ENCODE data around the gene TAS2R46. TPM values are rescaled to one million over a fixed set of nuclear protein-coding genes. Genes with fewer than 3 reads are reported as not detected.

Gene TAS2R46
- total RNA-seq, 4 donors from 2014 or later: 0.67 to 5.8 (median 0.89) TPM; not detected in 1

GRCh38 chr12:11022520-11022919, 39.6 kb downstream of the TAS2R46 start, which contains the start of gene TAS2R19:
Gene TAS2R19, minus strand, starts transcription at chr12:11022620. Its CDS starts 49 bp downstream, at chr12:11022571.
- H3K27ac ChIP-seq: no peak within 1 kb of the TSS
- H3K9me3 ChIP-seq: no peaks in the 10 kb centered on the region
- TF ChIP-seq EP300 (IDR thresholded peaks at IDR 0.05) (no peak), POLR2AphosphoS5 (IDR thresholded peaks at IDR 0.05) (no peak), POLR2A (IDR thresholded peaks at IDR 0.05) (no peak)
- TF ChIP-seq, protein P1, sequence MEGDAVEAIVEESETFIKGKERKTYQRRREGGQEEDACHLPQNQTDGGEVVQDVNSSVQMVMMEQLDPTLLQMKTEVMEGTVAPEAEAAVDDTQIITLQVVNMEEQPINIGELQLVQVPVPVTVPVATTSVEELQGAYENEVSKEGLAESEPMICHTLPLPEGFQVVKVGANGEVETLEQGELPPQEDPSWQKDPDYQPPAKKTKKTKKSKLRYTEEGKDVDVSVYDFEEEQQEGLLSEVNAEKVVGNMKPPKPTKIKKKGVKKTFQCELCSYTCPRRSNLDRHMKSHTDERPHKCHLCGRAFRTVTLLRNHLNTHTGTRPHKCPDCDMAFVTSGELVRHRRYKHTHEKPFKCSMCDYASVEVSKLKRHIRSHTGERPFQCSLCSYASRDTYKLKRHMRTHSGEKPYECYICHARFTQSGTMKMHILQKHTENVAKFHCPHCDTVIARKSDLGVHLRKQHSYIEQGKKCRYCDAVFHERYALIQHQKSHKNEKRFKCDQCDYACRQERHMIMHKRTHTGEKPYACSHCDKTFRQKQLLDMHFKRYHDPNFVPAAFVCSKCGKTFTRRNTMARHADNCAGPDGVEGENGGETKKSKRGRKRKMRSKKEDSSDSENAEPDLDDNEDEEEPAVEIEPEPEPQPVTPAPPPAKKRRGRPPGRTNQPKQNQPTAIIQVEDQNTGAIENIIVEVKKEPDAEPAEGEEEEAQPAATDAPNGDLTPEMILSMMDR (IDR thresholded peaks at IDR 0.05): no peak
- WGBS, 2 donors (ENCODE audit: low coverage in 1 of 2): 92 to 100% methylated on average over 1 of the region's 1 CpG
- no peaks in the 10 kb centered on the region for H3K27me3 ChIP-seq
- H3K4me1 ChIP-seq: peaks cover 0 to 7% (median 0%) of the 10 kb centered on the region in 3 donors
- no peak within 1 kb of the TSS for H3K4me3 ChIP-seq
- H3K36me3 ChIP-seq: peaks cover 0 to 12% of the 10 kb centered on the region in 2 donors
- ATAC-seq: no peak

- H3K4me3 ChIP-seq: no peak overlapping the region
- ATAC-seq: no peak
- H3K9me3 ChIP-seq: no peaks in the 10 kb centered on the region
- peaks cover 0 to 5% of the 10 kb centered on the region in 2 donors for H3K36me3 ChIP-seq
- TF ChIP-seq EP300 (IDR thresholded peaks at IDR 0.05) (no peak), POLR2A (IDR thresholded peaks at IDR 0.05) (no peak), POLR2AphosphoS5 (IDR thresholded peaks at IDR 0.05) (no peak)
- TF ChIP-seq, protein P1 (IDR thresholded peaks at IDR 0.05): no peak
- H3K4me1 ChIP-seq: no peaks in the 10 kb centered on the region
- WGBS, 2 donors (ENCODE audit: low coverage in 1 of 2): 22 to 88% methylated on average over 1 of the region's 1 CpG
- no peak overlapping the region for H3K27ac ChIP-seq
- H3K27me3 ChIP-seq: no peaks in the 10 kb centered on the region
These were observed 45.2 kb downstream of the TAS2R46 start for GRCh38 chr12:11016937-11017336.

GRCh38 chr12:11015775-11016430, 46.2 kb downstream of the TAS2R46 start:
- H3K4me1 ChIP-seq: no peaks in the 10 kb centered on the region
- ATAC-seq: no peak
- H3K27ac ChIP-seq: no peak overlapping the region
- no peaks in the 10 kb centered on the region for H3K27me3 ChIP-seq
- TF ChIP-seq POLR2A (IDR thresholded peaks at IDR 0.05) (no peak), POLR2AphosphoS5 (IDR thresholded peaks at IDR 0.05) (no peak), EP300 (IDR thresholded peaks at IDR 0.05) (no peak)
- TF ChIP-seq, protein P1 (IDR thresholded peaks at IDR 0.05): no peak
- WGBS, 2 donors (ENCODE audit: low coverage in 1 of 2): 83 to 100% methylated on average over 1 to 3 of the region's 4 CpGs
- peaks cover 0 to 5% of the 10 kb centered on the region in 2 donors for H3K36me3 ChIP-seq
- H3K9me3 ChIP-seq: no peaks in the 10 kb centered on the region
- no peak overlapping the region for H3K4me3 ChIP-seq

DNA sequence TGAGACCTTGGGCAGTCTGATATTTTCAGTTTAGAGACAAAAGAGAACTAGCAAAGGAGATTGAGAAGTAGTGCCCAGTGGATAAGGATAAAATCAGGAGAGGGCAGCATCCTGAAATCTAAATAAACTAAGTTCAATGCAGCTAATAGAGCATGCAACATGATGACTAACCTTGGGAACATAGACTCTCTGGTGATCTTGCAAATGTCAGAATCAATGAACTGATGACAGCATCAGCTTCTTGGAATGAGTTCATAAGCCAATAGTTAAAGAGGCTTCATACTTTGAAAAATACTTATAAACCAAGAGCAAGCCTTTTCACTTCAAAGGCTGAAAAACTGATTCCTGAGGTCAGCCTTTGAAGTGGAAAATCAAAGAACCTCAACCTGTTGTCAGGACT, 47.9 kb downstream of the TAS2R46 start:
- Histone ChIP-seq H3K4me1 (no peaks in the 10 kb centered on the region), H3K27me3 (no peaks in the 10 kb centered on the region), H3K9me3 (no peaks in the 10 kb centered on the region), H3K36me3 (peaks cover 0 to 5% of the 10 kb centered on the region in 2 donors), H3K4me3 (no peak overlapping the region), H3K27ac (no peak overlapping the region)
- ATAC-seq: no peak
- TF ChIP-seq, protein P1 (IDR thresholded peaks at IDR 0.05): no peak
- TF ChIP-seq POLR2AphosphoS5 (IDR thresholded peaks at IDR 0.05): no peak
- no peak for TF ChIP-seq POLR2A (IDR thresholded peaks at IDR 0.05)
- no peak for TF ChIP-seq EP300 (IDR thresholded peaks at IDR 0.05)

Small RNA genes lying within 50 kb of the gene (small RNA-seq; reads per million reads assigned to genes)
- gene AC018630.1: 0 reads per million in 4 donors

Other genes starting within 250 kb of the TAS2R46 start
- gene TAS2R10, start 235.9 kb downstream of the TAS2R46 start, total RNA-seq: under 1 TPM in 1 of 4 donors, not detected in 3; 0.78 TPM
- gene PRR4, start 212.8 kb downstream of the TAS2R46 start, total RNA-seq: 100 to 1,000 TPM in 1 of 4 donors, 1 to 10 TPM in 3; 1.6 to 344 (median 2.5) TPM
- 10 to 100 TPM in 3 of 4 donors, 1 to 10 TPM in 1; 3.6 to 32.3 (median 18.3) TPM for gene PRH1, start 178.0 kb downstream of the TAS2R46 start, total RNA-seq
- 1 to 10 TPM in 2 of 4 donors, not detected in 2; 1.8 to 5.1 TPM for gene TAS2R13, start 152.7 kb downstream of the TAS2R46 start, total RNA-seq
- gene PRH2, start 133.1 kb downstream of the TAS2R46 start, total RNA-seq: 1 to 10 TPM in 1 of 4 donors, not detected in 3; 6.0 TPM
- 1 to 10 TPM; 1.2 to 7.6 (median 3.9) TPM for gene TAS2R14, start 123.0 kb downstream of the TAS2R46 start, total RNA-seq
- gene TAS2R50, start 75.4 kb downstream of the TAS2R46 start, total RNA-seq: 1 to 10 TPM in 3 of 4 donors, not detected in 1; 1.4 to 7.2 (median 3.0) TPM
- 1 to 10 TPM in 3 of 4 donors, not detected in 1; 1.8 to 8.9 (median 3.9) TPM for gene TAS2R20, start 64.0 kb downstream of the TAS2R46 start, total RNA-seq
- 1 to 10 TPM in 3 of 4 donors, not detected in 1; 1.9 to 5.7 (median 5.3) TPM for gene TAS2R19, start 39.7 kb downstream of the TAS2R46 start, total RNA-seq
- 10 to 100 TPM in 1 of 4 donors, 1 to 10 TPM in 2, not detected in 1; 1.1 to 13.2 (median 4.2) TPM for gene TAS2R31, start 30.9 kb downstream of the TAS2R46 start, total RNA-seq
- 1 to 10 TPM in 2 of 4 donors, under 1 TPM in 1, not detected in 1; 0.32 to 3.2 (median 2.5) TPM for gene TAS2R43, start 30.0 kb upstream of the TAS2R46 start, total RNA-seq
- gene TAS2R30, start 72.3 kb upstream of the TAS2R46 start, total RNA-seq: 1 to 10 TPM; 1.3 to 7.9 (median 4.5) TPM
- 10 to 100 TPM; 12.5 to 18.2 (median 16.6) TPM for gene SMIM10L1, start 108.9 kb upstream of the TAS2R46 start, total RNA-seq
- gene TAS2R42, start 124.6 kb upstream of the TAS2R46 start, total RNA-seq: not detected
- gene PRB3, start 207.4 kb upstream of the TAS2R46 start, total RNA-seq: not detected
- gene PRB4, start 248.1 kb upstream of the TAS2R46 start, total RNA-seq: not detected

Data from gastroesophageal sphincter (tissue), 4 donors.